Glutamatergic neuron (in vitro differentiated cells): ENCODE measurements around the gene ANXA6. TPM values are rescaled to one million over a fixed set of nuclear protein-coding genes. Genes with fewer than 3 reads are reported as not detected.

Experiments
- DNase-seq: peaks from one replicate; pipeline ENCODE4 v3.0.0; 2022
- H3K27ac Mint-ChIP-seq: one replicate; pipeline ENCODE4 v1.8.0; 2020; ENCODE audit warnings: mild to moderate bottlenecking, mixed read lengths, inconsistent platforms; ENCODE audit not compliant: unreplicated experiment
- H3K27me3 Mint-ChIP-seq: one replicate; pipeline ENCODE4 v1.8.0; 2020; ENCODE audit warnings: mild to moderate bottlenecking, moderate library complexity, mixed read lengths, inconsistent platforms; ENCODE audit not compliant: unreplicated experiment
- H3K36me3 Mint-ChIP-seq: one replicate; pipeline ENCODE4 v1.8.0; 2020; ENCODE audit warnings: mild to moderate bottlenecking, mixed read lengths, inconsistent platforms; ENCODE audit not compliant: unreplicated experiment
- H3K4me1 Mint-ChIP-seq: one replicate; pipeline ENCODE4 v1.8.0; 2020; ENCODE audit warnings: mild to moderate bottlenecking, low read depth, mixed read lengths, inconsistent platforms; ENCODE audit not compliant: unreplicated experiment
- H3K4me3 Mint-ChIP-seq: one replicate; pipeline ENCODE4 v1.8.0; 2020; ENCODE audit warnings: mild to moderate bottlenecking, mixed read lengths, inconsistent platforms; ENCODE audit not compliant: unreplicated experiment
- H3K9me3 Mint-ChIP-seq: one replicate; pipeline ENCODE4 v1.8.0; 2020; ENCODE audit warnings: mild to moderate bottlenecking, moderate library complexity, mixed read lengths, inconsistent platforms; ENCODE audit not compliant: unreplicated experiment
- total RNA-seq: library from RNA; stranded (reverse); fragmentation: NEBNext Ultra II Directional; extraction: Animal tissue kit (Norgen Biotek cat#: 25700); gene quantifications from one replicate; pipeline ENCODE4 v1.2.1, GENCODE V29; 2021; ENCODE audit not compliant: unreplicated experiment
- TF ChIP-seq, protein P1 (sequence below): fragments of 200-600 bp; sonication (generic); IDR thresholded peaks from one replicate; pipeline ENCODE4 v1.5.0; 2021; ENCODE audit not compliant: partially characterized antibody, unreplicated experiment

ANXA6 gene
- total RNA-seq, 1 donor from 2014 or later = 143 TPM

DNA sequence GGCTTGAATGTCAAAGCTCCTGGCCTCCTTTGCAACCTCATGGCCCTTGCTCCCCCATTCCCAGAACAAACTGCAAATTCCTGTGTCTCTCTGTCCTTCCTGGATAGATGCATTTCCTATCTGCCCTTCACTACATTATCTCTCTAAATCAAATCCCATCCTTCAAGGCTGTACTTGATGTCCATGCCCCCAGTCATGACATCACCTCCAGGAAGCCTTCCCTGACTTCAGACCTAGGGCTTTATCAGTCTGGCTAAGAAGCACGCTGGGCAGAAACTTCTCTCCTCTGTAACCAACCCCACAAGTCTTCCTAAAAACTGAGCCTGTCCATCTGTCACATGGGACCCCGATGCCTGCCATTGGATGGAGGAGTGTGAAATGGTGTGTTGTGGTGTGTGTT lies 51.1 kb downstream of the ANXA6 start:
- TF ChIP-seq, protein P1, sequence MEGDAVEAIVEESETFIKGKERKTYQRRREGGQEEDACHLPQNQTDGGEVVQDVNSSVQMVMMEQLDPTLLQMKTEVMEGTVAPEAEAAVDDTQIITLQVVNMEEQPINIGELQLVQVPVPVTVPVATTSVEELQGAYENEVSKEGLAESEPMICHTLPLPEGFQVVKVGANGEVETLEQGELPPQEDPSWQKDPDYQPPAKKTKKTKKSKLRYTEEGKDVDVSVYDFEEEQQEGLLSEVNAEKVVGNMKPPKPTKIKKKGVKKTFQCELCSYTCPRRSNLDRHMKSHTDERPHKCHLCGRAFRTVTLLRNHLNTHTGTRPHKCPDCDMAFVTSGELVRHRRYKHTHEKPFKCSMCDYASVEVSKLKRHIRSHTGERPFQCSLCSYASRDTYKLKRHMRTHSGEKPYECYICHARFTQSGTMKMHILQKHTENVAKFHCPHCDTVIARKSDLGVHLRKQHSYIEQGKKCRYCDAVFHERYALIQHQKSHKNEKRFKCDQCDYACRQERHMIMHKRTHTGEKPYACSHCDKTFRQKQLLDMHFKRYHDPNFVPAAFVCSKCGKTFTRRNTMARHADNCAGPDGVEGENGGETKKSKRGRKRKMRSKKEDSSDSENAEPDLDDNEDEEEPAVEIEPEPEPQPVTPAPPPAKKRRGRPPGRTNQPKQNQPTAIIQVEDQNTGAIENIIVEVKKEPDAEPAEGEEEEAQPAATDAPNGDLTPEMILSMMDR = no peak
- Mint-ChIP-seq H3K36me3 (peaks cover 10% of the 10 kb centered on the region), H3K4me1 (no peaks in the 10 kb centered on the region)

DNA sequence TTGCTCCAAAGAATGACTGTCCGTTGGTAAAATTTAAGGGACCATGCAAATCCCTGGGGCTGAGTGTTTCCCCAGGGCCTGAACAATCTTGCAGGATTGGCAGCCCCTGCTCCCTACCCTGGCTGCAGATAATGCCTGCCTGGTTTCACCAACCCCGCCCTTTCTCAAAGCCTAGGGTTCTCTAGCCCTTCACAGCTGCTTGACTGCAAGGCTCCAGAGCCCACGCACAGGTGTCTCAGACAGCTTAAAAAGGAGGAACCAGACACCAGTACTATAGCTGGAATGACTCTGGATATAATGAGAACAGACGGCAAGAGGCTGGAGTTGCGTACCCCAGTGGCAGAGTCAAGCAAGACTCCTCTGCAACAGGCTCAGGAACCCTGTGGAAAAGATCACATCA lies 51.5 kb downstream of the ANXA6 start:
- Mint-ChIP-seq H3K9me3 (peaks cover 6% of the 10 kb centered on the region), H3K4me3 (no peak overlapping the region), H3K4me1 (no peaks in the 10 kb centered on the region), H3K27ac (no peak overlapping the region), H3K27me3 (peaks cover 10% of the 10 kb centered on the region), H3K36me3 (peaks cover 10% of the 10 kb centered on the region)
- no peak for DNase-seq
- TF ChIP-seq, protein P1 = no peak

More for the DNA sequence above, 51.1 kb downstream of the ANXA6 start:
- no peak overlapping the region for H3K27ac Mint-ChIP-seq
- H3K4me3 Mint-ChIP-seq = no peak overlapping the region
- no peak for DNase-seq
- H3K27me3 Mint-ChIP-seq = peaks cover 10% of the 10 kb centered on the region
- H3K9me3 Mint-ChIP-seq = peaks cover 6% of the 10 kb centered on the region

- Mint-ChIP-seq H3K9me3 (peaks cover 6% of the 10 kb centered on the region), H3K4me1 (no peaks in the 10 kb centered on the region), H3K4me3 (no peak overlapping the region), H3K27me3 (peaks cover 10% of the 10 kb centered on the region), H3K27ac (no peak overlapping the region), H3K36me3 (peaks cover 10% of the 10 kb centered on the region)
- DNase-seq = no peak
- TF ChIP-seq, protein P1 = no peak
Observed at GRCh38 chr5:151105561-151105960, 52.0 kb downstream of the ANXA6 start.

DNA sequence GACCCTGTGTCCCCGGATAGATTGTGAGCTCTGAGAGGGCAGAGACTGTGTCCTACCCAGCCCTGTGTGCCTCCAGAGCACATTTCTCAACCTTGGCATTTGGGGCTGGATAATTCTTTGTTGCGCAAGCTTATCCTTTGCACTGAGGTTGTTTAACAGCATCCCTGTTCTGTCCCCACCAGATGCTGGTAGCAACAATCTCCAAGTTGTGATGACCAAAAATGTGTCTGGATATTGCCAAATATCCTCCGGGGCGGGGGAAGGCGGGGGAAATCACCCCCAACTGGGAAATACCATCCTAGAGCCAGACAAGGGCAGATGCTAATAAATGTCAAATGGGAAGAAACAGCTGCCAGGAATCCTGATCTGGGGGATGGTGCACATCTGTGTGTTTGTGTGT lies 52.8 kb downstream of the ANXA6 start:
- H3K4me1 Mint-ChIP-seq = no peaks in the 10 kb centered on the region
- no peak overlapping the region for H3K4me3 Mint-ChIP-seq
- H3K36me3 Mint-ChIP-seq = peaks cover 10% of the 10 kb centered on the region
- H3K27me3 Mint-ChIP-seq = peaks cover 10% of the 10 kb centered on the region
- H3K27ac Mint-ChIP-seq = no peak overlapping the region
- TF ChIP-seq, protein P1 = no peak
- no peak for DNase-seq
- peaks cover 5% of the 10 kb centered on the region for H3K9me3 Mint-ChIP-seq

- Mint-ChIP-seq H3K36me3 (peaks cover 10% of the 10 kb centered on the region), H3K27ac (no peak overlapping the region), H3K4me3 (no peak overlapping the region), H3K4me1 (peaks cover under 1% of the 10 kb centered on the region), H3K27me3 (peaks cover 4% of the 10 kb centered on the region), H3K9me3 (peaks cover 11% of the 10 kb centered on the region)
- no peak for DNase-seq
- TF ChIP-seq, protein P1 = no peak
Observed at GRCh38 chr5:151101746-151102145, 55.8 kb downstream of the ANXA6 start.
